Measurements from ENCODE around the gene INPP4A.

GRCh38 chr2:98601532-98602132, 157.0 kb downstream of the INPP4A start:
- TF ChIP-seq GABPA (IDR thresholded peaks at IDR 0.05; ENCODE audit: low read depth) (no peak), REST (IDR thresholded peaks at IDR 0.05; ENCODE audit: low read depth, low read length) (no peak), RAD21 (IDR thresholded peaks at IDR 0.05; ENCODE audit: insufficient read depth, low read depth, low read length) (peak; percentile 74), JUND (IDR thresholded peaks at IDR 0.05; ENCODE audit: low read depth, low read length) (no peak), YY1 (IDR thresholded peaks at IDR 0.05; ENCODE audit: low read depth, low read length) (no peak), HCFC1 (IDR thresholded peaks at IDR 0.05; ENCODE audit: low read length) (no peak), PBX3 (IDR thresholded peaks at IDR 0.05; ENCODE audit: insufficient replicate concordance, low read depth, low read length) (no peak), EP300 (IDR thresholded peaks at IDR 0.05; ENCODE audit: borderline replicate concordance in 1 of 2, control insufficient read depth in 1 of 2, low read depth in 2 of 2, low read length in 2 of 2) (no peak)
- TF ChIP-seq, protein P1, sequence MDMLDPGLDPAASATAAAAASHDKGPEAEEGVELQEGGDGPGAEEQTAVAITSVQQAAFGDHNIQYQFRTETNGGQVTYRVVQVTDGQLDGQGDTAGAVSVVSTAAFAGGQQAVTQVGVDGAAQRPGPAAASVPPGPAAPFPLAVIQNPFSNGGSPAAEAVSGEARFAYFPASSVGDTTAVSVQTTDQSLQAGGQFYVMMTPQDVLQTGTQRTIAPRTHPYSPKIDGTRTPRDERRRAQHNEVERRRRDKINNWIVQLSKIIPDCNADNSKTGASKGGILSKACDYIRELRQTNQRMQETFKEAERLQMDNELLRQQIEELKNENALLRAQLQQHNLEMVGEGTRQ (IDR thresholded peaks at IDR 0.05; ENCODE audit: borderline replicate concordance, low read depth, low read length), result no peak
- TF ChIP-seq, protein P2, sequence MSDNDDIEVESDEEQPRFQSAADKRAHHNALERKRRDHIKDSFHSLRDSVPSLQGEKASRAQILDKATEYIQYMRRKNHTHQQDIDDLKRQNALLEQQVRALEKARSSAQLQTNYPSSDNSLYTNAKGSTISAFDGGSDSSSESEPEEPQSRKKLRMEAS (IDR thresholded peaks at IDR 0.05; ENCODE audit: low read depth, low read length), result no peak

Measured in GM12878 (cell line).